Mucosa of descending colon (tissue), 3 donors: ENCODE measurements around the gene PRR35. TPM values are rescaled to one million over a fixed set of nuclear protein-coding genes. Genes with fewer than 3 reads are reported as not detected.
A peak's percentile ranks its signal among the peaks of the same experiment; 100 is the strongest.

Source experiments
- ATAC-seq: fragments of 200-7000 bp; cut with Tn5 transposase; one replicate; pipeline ENCODE4 v1.9.1; 2020; ENCODE audit warnings: mild to moderate bottlenecking, moderate library complexity
- DNase-seq, 3 donors: peaks; one replicate each; pipeline ENCODE4 v3.0.0-alpha.2; 2020
- H3K36me3 ChIP-seq: fragments of 200-600 bp; one replicate; pipeline ENCODE4 v1.8.0; 2021; ENCODE audit warnings: low read depth, mild to moderate bottlenecking
- H3K4me1 ChIP-seq: fragments of 200-600 bp; one replicate; pipeline ENCODE4 v1.8.0; 2021; ENCODE audit warnings: low read depth, mild to moderate bottlenecking
- H3K4me3 ChIP-seq: fragments of 200-600 bp; one replicate; pipeline ENCODE4 v1.8.0; 2021; ENCODE audit warnings: mild to moderate bottlenecking
- H3K9me3 ChIP-seq: fragments of 200-600 bp; one replicate; pipeline ENCODE4 v1.8.0; 2021; ENCODE audit warnings: mild to moderate bottlenecking
- intact Hi-C, 2 donors: fragments of 100-400 bp; cut with DNase I in 1 of 2; cut with micrococcal nuclease in 1 of 2; formaldehyde crosslinking; loops; one replicate each; pipeline versions ENCODE4 v1.11.0 to v1.11.1; 2022; cut with DNase I, micrococcal nuclease
- total RNA-seq, 3 donors: library from RNA; stranded (reverse); fragmentation: NEBNext Ultra II Directional in 2 of 3; extraction: Animal tissue kit (Norgen Biotek cat#: 25700) in 2 of 3; gene quantifications; one replicate each; pipeline versions ENCODE4 v1.2.1 to v1.2.4, GENCODE V29; 2021 to 2023
- TF ChIP-seq, protein P1 (sequence below): fragments of 200-600 bp; IDR thresholded peaks from one replicate; pipeline ENCODE4 v1.8.0; 2022; ENCODE audit warnings: antibody characterized with exemption, mild to moderate bottlenecking
- donor health status: DM: no; HTN: no; CAD: no; lungs with moderate emphysema.
- donor health status: DM: no; HTN: no; CAD: no.
- donor health status: DM: no; HTN: yes; CAD: no.

PRR35 gene
- total RNA-seq, 3 donors from 2014 or later = not detected

DNA sequence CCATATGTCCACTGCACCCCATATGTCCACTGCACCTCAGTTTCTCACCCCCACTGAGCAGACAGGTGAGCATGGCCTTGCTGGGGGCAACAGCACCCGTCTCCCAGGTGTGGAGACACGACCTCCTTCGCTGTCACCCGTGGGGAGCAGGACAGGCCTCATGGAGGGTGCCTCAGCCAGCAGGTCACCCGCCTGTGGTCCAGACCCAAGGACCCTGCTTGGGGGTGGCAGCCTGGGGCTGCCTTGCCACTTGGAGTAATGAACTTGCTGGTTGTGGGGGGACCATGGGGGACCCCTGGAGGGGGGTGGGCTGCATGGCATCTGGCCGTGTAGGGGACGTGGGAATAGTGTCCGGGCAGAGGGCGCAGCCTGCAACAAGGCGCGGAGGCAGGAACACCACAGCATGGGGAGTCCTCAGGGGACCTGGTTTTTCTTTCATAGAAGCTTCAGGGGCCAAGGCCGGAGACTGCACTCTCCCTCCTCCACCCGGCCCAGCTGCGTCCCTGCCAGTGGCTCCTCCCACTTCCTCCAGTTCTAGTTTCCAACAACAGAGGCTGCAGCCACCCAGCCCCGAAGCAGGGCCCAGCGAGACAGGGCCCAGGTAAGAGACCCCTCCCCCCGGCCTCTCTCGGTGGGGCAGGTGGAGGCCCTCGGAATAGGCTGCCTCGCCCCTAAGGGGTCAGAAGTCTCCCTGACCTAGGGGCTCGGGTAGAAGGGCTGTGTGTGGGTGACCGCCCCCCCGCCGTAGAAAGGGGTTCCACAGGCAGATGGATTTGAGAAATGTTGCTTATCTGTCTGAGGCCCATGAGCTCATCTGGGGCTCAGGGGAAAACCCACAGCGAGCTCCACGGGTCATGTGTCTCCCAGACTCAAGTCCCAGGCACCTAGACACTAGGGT is 6.5 kb downstream of the PRR35 start, which contains the start of gene NHLRC4:
Gene NHLRC4 (plus strand): TSS at position 531 of the 898 bp plus-strand sequence. CDS start 1,043 bp downstream, outside the sequence.
- peak; percentile 53 for ATAC-seq
- H3K4me3 ChIP-seq = no peak within 1 kb of the TSS
- H3K9me3 ChIP-seq = no peaks in the 10 kb centered on the region
- peaks cover 33% of the 10 kb centered on the region for H3K4me1 ChIP-seq
- TF ChIP-seq, protein P1, sequence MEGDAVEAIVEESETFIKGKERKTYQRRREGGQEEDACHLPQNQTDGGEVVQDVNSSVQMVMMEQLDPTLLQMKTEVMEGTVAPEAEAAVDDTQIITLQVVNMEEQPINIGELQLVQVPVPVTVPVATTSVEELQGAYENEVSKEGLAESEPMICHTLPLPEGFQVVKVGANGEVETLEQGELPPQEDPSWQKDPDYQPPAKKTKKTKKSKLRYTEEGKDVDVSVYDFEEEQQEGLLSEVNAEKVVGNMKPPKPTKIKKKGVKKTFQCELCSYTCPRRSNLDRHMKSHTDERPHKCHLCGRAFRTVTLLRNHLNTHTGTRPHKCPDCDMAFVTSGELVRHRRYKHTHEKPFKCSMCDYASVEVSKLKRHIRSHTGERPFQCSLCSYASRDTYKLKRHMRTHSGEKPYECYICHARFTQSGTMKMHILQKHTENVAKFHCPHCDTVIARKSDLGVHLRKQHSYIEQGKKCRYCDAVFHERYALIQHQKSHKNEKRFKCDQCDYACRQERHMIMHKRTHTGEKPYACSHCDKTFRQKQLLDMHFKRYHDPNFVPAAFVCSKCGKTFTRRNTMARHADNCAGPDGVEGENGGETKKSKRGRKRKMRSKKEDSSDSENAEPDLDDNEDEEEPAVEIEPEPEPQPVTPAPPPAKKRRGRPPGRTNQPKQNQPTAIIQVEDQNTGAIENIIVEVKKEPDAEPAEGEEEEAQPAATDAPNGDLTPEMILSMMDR = no peak
- H3K36me3 ChIP-seq = no peaks in the 10 kb centered on the region
- intact Hi-C loops = no loop called here
- DNase-seq = peak; percentile 72 to 81 (median 73)

DNA sequence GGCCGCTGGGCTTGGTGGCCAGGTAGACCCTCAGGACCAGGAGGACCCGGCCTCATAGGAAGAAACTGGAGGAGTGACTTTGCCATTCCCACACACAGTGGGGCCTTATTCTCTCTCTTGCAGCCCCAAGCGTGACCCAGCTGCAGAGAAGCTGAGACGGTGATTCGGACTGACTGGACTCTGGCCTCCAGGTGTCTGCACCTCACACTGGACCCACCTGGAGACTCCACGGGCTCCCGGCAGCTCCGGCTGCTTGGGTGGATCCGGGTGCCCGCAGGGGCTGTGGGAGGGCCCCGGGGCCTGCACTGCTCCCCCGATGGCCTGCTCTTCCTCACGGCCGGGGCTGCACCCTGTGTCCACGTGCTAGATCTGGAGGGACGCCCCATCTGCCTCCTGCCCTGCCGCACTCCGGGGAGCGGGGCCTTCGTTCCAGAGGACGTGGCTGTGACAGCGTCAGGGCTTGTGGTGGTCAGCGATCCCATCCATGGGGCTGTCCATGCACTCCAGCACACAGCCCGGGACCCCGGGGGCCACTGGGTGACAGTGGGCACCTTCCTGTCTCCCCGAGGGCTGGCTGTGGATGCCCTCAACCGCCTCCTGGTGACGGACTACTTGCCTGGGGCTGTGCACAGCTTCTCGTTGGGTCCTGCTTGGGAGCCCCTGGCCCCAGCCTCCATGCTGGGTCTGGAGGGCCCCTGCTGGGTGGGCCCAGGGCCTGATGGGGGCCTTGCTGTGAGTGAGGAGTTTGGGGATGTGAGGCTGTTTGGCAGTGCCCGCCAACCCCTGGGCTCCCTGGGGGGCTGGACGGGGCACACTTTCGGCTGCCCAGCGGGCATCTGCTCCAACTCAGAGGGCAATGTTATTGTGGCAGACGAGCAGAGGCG is 7.4 kb downstream of the PRR35 start:
- Histone ChIP-seq H3K36me3 (no peaks in the 10 kb centered on the region), H3K4me1 (peaks cover 33% of the 10 kb centered on the region), H3K4me3 (no peak overlapping the region), H3K9me3 (no peaks in the 10 kb centered on the region)
- ATAC-seq = no peak
- intact Hi-C loops = no loop called here
- TF ChIP-seq, protein P1 = no peak
- no peak for DNase-seq

DNA sequence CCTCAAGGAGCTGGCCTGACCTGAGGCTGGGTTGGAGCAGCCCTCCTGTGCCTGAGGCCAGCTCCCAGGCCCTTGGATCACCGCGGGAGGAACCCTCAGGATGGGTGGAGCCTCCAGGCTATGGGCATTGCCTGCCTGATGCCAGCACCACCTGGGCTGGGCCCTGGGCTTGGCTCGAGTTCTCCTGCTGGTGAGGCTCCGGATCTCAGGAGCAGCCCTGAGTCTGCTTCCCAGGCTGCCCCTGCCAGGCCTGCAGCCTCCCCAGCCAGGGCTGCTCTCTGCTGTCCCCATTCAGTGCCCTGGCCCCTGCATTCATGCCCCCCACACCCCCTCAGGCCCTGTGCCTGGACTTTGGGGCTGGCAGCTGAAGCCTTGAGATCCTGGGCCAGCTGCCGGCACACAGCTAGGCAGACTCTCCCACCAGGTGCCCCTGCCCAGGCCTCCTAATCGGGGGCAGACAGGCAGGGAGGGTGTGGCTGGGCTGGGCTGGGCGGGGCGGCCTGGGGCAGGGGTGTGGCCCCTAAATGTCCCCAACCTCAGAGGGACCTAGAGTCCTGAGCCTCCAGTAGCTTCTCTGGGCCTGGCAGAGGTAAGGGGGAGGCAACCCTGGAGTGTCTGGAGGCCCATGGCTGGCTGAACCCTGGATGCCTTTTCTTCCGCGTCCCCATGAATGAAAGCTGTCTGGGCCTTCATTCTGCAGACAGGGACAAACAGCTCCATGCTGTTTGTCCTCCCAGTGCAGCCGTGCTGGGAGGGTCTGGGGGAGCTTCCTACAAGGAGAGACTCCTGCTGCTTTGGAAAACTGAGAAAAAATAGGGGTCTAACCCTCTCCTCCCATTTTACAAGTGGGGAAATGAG is 8.4 kb downstream of the PRR35 start:
- TF ChIP-seq, protein P1 = no peak
- Histone ChIP-seq H3K4me1 (peaks cover 33% of the 10 kb centered on the region), H3K9me3 (no peaks in the 10 kb centered on the region), H3K36me3 (no peaks in the 10 kb centered on the region), H3K4me3 (no peak overlapping the region)
- peak; percentile 58 to 74 (median 70) for DNase-seq
- intact Hi-C loops = no loop called here
- peak; percentile 61 for ATAC-seq

DNA sequence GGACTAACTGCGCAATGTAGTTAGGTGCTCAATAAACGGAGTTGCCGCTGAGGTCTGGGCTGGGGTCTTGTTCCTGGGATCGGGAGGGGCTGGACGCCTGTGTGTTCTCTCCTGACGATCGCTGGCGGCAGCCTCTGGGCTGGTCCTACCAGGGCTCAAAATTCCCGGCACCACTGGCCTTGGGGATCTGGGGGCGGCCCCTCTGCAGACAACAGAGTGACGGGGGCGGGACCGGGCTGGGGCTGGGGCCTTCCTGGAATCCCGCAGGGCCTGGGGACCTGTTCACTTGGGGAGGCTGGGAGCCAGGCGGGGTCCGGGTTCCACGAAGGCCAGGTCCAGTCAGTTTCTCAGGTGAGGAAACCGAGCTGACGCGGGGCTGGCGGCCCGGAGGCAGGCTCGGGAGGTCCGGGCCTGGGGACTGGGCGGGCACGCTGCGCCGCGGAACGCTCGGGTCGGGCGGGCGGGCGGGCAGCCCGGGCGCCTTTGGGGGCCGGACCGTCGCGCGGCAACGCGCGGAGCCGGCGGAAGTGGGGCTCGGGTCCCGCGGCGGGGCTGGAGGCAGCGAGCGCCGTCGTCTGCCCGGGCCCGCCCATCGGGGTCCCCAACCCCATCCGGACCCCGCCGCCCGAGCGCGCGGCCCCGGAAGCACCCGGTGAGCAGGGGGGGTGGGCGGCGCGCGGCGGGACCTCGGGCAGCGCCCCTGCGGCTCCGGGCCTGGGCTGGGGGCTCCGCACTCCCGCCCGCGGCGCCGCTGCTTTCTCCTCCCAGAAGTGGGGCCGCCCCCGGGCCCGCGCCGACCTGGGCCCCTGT is 9.5 kb downstream of the PRR35 start, which contains the start of gene PIGQ:
Gene PIGQ (plus strand): TSS at position 524 of the 810 bp plus-strand sequence. CDS start 4,107 bp downstream, outside the sequence.
- peak; percentile 72 for ATAC-seq
- Histone ChIP-seq H3K9me3 (no peaks in the 10 kb centered on the region), H3K4me3 (peak within 1 kb of the TSS; percentile 90), H3K36me3 (no peaks in the 10 kb centered on the region), H3K4me1 (peaks cover 33% of the 10 kb centered on the region)
- TF ChIP-seq, protein P1 = no peak
- peak; percentile 58 to 79 (median 78) for DNase-seq
- intact Hi-C loops = loop anchor here (10.0 kb wide), 1 partner anchor 95 kb away; the partner anchor contains the start of gene RHOT2 (in 2 of the 2)
